Heart right ventricle (tissue), 16 donors: ENCODE results near the gene CDC27. TPM values are rescaled to one million over a fixed set of nuclear protein-coding genes. Genes with fewer than 3 reads are reported as not detected.

Experiments used
- ATAC-seq, 8 donors: fragments of 200-7000 bp; cut with Tn5 transposase; one replicate each; pipeline ENCODE4 v1.9.1; 2020; ENCODE audit warnings: mild to moderate bottlenecking in 8 of 8, moderate library complexity in 8 of 8, moderate number of reproducible peaks in 1 of 8
- DNase-seq, 2 donors: peaks; one replicate each; pipeline ENCODE4 v3.0.0-alpha.2; 2020
- H3K27ac ChIP-seq, 10 donors: fragments of 200-600 bp; sonication (generic) in 2 of 10; one replicate each; pipeline versions ENCODE4 v1.5.0 to v1.8.0; 2020 to 2022; ENCODE audit warnings: mild to moderate bottlenecking in 3 of 10
- H3K27me3 ChIP-seq, 7 donors: fragments of 200-600 bp; one replicate each; pipeline ENCODE4 v1.8.0; 2021 to 2022; ENCODE audit warnings: mild to moderate bottlenecking in 2 of 7
- H3K36me3 ChIP-seq, 9 donors: fragments of 200-600 bp; sonication (generic) in 1 of 9; one replicate each; pipeline versions ENCODE4 v1.5.0 to v1.8.0; 2020 to 2022; ENCODE audit warnings: mild to moderate bottlenecking in 2 of 9
- H3K4me1 ChIP-seq, 9 donors: fragments of 200-600 bp; sonication (generic) in 1 of 9; one replicate each; pipeline versions ENCODE4 v1.5.0 to v1.8.0; 2020 to 2022; ENCODE audit warnings: mild to moderate bottlenecking in 4 of 9
- H3K4me3 ChIP-seq, 10 donors: fragments of 200-600 bp; sonication (generic) in 2 of 10; one replicate each; pipeline versions ENCODE4 v1.5.0 to v1.8.0; 2020 to 2022; ENCODE audit warnings: mild to moderate bottlenecking in 7 of 10, moderate library complexity in 2 of 10
- H3K9me3 ChIP-seq, 11 donors: fragments of 200-600 bp in 10 of 11; sonication (generic) in 2 of 11; one replicate each; pipeline versions ENCODE4 v1.5.0 to v1.8.0; 2013 to 2022; ENCODE audit warnings: mild to moderate bottlenecking in 2 of 11, control low read depth in 1 of 11, moderate library complexity in 1 of 11
- WGBS, 2 donors: extraction: QIAGEN DNeasy Blood & Tissue Kit; methylation state at CpG; one replicate each; pipeline ENCODE4 v1.1.7; 2013; ENCODE audit warnings: inconsistent platforms in 1 of 2; 5-methylcytosine and 5-hydroxymethylcytosine counted together
- intact Hi-C, 10 donors: fragments of 100-400 bp; cut with DNase I; formaldehyde crosslinking; loops; one replicate each; pipeline versions ENCODE4 v1.11.1 to v1.14.2; 2022
- polyA plus RNA-seq, 2 donors: library from polyadenylated mRNA; stranded (reverse); fragments of 200-250 nt; gene quantifications; one replicate each; pipeline ENCODE4 v1.2.3, GENCODE V29; 2013
- total RNA-seq, 10 donors: library from RNA; stranded (reverse); fragmentation: NEBNext Ultra II Directional in 3 of 10; extraction: Animal tissue kit (Norgen Biotek cat#: 25700) in 3 of 10; gene quantifications; one replicate each; pipeline versions ENCODE4 v1.2.1 to v1.2.4, GENCODE V29; 2021 to 2023
- TF ChIP-seq, protein P1 (sequence below), 9 donors: fragments of 200-600 bp; sonication (generic) in 2 of 9; IDR thresholded peaks; one replicate each; pipeline versions ENCODE4 v1.5.0 to v1.8.0; 2021 to 2022; ENCODE audit warnings: antibody characterized with exemption in 9 of 9, mild to moderate bottlenecking in 5 of 9, moderate library complexity in 1 of 9
- donor health status: Arrhythmogenic right ventricular cardiomyopathy.
- donor health status: ischemic (EF 13 %, LVEDD 7.1; RV severe dilation, severe dysfunction).
- donor health status: healthy with polysubstance abuse.
- donor health status: DM: no; HTN: yes; CAD: no.
- donor health status: DM: no; HTN: no; CAD: no.
- donor health status: ischemic (EF 25% LVEDD 6.9; RV normal size, moderate dysfunction).
- donor health status: ischemic (EF 25% LVEDD 5.7; RV mildly dilated, moderate dysfunction).
- donor health status: healthy.
- donor health status: DM: yes; HTN: yes; CAD: no.
- donor health status: Ischemic cardiomyopathy.
- donor health status: ischemic (EF 35%, LVEDD 5.7; RV mildly dilated, moderate dysfunction).
- donor health status: nonischemic (EF 11% LVEDD 7.7; RV severe dilation, severe dysfunction).
- donor health status: DM: yes; HTN: yes; CAD: no.
- donor health status: PGD.
- donor health status: ischemic (EF 29% LVEDD 5.4; RV normal size, mild dysfunction).
- donor health status: nonischemic (EF 23%, LVEDD 6.1; RV moderate dilation, normal function).

CDC27 gene
- total and polyA plus RNA-seq, 12 donors, result 14.0 to 103 (median 79.7) TPM

GRCh38 chr17:47210105-47210504 is 21.0 kb upstream of the CDC27 start:
- no peaks in the 10 kb centered on the region for H3K36me3 ChIP-seq
- no peak overlapping the region for H3K4me3 ChIP-seq
- intact Hi-C loops, result no loop called here
- H3K27me3 ChIP-seq, result no peaks in the 10 kb centered on the region
- WGBS, 2 donors, result 32 to 61% methylated on average over 3 of the region's 3 CpGs
- no peak for DNase-seq
- TF ChIP-seq, protein P1, sequence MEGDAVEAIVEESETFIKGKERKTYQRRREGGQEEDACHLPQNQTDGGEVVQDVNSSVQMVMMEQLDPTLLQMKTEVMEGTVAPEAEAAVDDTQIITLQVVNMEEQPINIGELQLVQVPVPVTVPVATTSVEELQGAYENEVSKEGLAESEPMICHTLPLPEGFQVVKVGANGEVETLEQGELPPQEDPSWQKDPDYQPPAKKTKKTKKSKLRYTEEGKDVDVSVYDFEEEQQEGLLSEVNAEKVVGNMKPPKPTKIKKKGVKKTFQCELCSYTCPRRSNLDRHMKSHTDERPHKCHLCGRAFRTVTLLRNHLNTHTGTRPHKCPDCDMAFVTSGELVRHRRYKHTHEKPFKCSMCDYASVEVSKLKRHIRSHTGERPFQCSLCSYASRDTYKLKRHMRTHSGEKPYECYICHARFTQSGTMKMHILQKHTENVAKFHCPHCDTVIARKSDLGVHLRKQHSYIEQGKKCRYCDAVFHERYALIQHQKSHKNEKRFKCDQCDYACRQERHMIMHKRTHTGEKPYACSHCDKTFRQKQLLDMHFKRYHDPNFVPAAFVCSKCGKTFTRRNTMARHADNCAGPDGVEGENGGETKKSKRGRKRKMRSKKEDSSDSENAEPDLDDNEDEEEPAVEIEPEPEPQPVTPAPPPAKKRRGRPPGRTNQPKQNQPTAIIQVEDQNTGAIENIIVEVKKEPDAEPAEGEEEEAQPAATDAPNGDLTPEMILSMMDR (IDR thresholded peaks at IDR 0.05), result no peak
- H3K4me1 ChIP-seq, result peaks cover under 1 to 43% (median 28%) of the 10 kb centered on the region in 9 donors
- H3K9me3 ChIP-seq, result no peaks in the 10 kb centered on the region
- ATAC-seq, result peak in 6 of 8 donors; percentile 6 to 38 (median 21)
- H3K27ac ChIP-seq, result peak overlapping the region in 4 of 10 donors; percentile 15 to 52 (median 34)

GRCh38 chr17:47209499-47209898 is 20.4 kb upstream of the CDC27 start:
- intact Hi-C loops, result no loop called here
- Histone ChIP-seq H3K4me3 (no peak overlapping the region), H3K27me3 (no peaks in the 10 kb centered on the region), H3K27ac (peak overlapping the region in 3 of 10 donors; percentile 12 to 49 (median 27)), H3K36me3 (no peaks in the 10 kb centered on the region), H3K9me3 (no peaks in the 10 kb centered on the region), H3K4me1 (peaks cover 6 to 49% (median 34%) of the 10 kb centered on the region in 9 donors)
- TF ChIP-seq, protein P1 (IDR thresholded peaks at IDR 0.05), result no peak
- 78 to 86% methylated on average over 3 of the region's 3 CpGs for WGBS, 2 donors
- DNase-seq (no peak), ATAC-seq (no peak)

- Histone ChIP-seq H3K4me3 (no peak within 1 kb of the TSS), H3K36me3 (no peaks in the 10 kb centered on the region), H3K9me3 (no peaks in the 10 kb centered on the region), H3K27ac (peak within 1 kb of the TSS in 4 of 10 donors; percentile 15 to 52 (median 34)), H3K4me1 (peaks cover 6 to 55% (median 40%) of the 10 kb centered on the region in 9 donors), H3K27me3 (no peaks in the 10 kb centered on the region)
- DNase-seq (no peak), ATAC-seq (peak in 1 of 8 donors; percentile 4)
- 52 to 64% methylated on average over 6 of the region's 6 CpGs for WGBS, 2 donors
- TF ChIP-seq, protein P1 (IDR thresholded peaks at IDR 0.05), result no peak
- intact Hi-C loops, result no loop called here
These were observed 19.8 kb upstream of the CDC27 start, which contains the start of gene MYL4 for GRCh38 chr17:47208744-47209488. TSS of gene MYL4 (plus strand) at chr17:47209348. CDS start at chr17:47209423, 75 bp downstream.

- no peak for DNase-seq
- Histone ChIP-seq H3K27ac (peak overlapping the region in 3 of 10 donors; percentile 4 to 92 (median 91)), H3K9me3 (no peaks in the 10 kb centered on the region), H3K4me3 (no peak overlapping the region), H3K27me3 (no peaks in the 10 kb centered on the region), H3K36me3 (no peaks in the 10 kb centered on the region), H3K4me1 (peaks cover 6 to 61% (median 45%) of the 10 kb centered on the region in 9 donors)
- intact Hi-C loops, result no loop called here
- WGBS, 2 donors, result 78 to 82% methylated on average over 8 of the region's 8 CpGs
- TF ChIP-seq, protein P1 (IDR thresholded peaks at IDR 0.05), result no peak
- ATAC-seq, result no peak
These were observed 18.3 kb upstream of the CDC27 start for GRCh38 chr17:47207143-47208067.
